Fibroblast of mammary gland (primary cell): ENCODE measurements around the gene PRAF2.
A peak's percentile ranks its signal among the peaks of the same experiment; 100 is the strongest.

Source experiments
- DNase-seq: peaks from one replicate; pipeline ENCODE4 v3.0.0-alpha.2; 2010; ENCODE audit warnings: low read depth
- H3K4me3 ChIP-seq: 2 replicates; pipeline ENCODE4 v1.5.1; 2011; ENCODE audit warnings: low read depth, mild to moderate bottlenecking, low read length, moderate library complexity; ENCODE audit not compliant: control insufficient read depth
- TF ChIP-seq, protein P1 (sequence below): conservative IDR thresholded peaks from 2 replicates; pipeline ENCODE4 v1.5.1; 2011; ENCODE audit warnings: low read depth, low read length, inconsistent platforms; ENCODE audit not compliant: control insufficient read depth, insufficient read depth

The PRAF2 gene

DNA sequence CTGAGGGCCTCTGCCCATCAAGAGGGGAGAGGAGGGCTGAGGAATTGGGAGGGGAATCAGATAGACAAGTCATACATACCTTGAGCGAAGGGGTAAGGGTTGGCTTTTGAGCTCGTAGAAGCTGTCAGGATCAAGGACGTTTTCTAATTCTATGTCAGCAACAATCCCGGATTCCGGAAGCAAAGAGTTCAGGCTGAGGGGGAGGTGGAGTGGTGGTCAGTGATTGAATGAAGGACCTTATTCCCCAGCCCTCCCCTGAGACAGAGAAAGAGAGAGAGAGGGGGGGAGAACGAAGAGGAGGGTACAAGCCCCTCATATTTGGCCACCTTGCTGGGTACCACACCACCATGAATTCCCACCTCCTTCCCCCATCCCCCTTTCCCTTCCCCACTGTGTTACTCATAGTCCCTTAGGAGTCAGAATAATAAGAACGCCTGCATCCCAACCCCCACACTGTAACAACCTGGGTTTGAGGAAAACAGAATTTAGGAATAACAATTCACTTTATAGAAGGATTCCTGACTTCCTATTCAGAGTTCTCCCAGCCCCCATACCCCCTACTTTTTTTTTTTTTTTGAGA, 33.3 kb downstream of the PRAF2 start:
- peak overlapping the region; percentile 77 for H3K4me3 ChIP-seq

DNA sequence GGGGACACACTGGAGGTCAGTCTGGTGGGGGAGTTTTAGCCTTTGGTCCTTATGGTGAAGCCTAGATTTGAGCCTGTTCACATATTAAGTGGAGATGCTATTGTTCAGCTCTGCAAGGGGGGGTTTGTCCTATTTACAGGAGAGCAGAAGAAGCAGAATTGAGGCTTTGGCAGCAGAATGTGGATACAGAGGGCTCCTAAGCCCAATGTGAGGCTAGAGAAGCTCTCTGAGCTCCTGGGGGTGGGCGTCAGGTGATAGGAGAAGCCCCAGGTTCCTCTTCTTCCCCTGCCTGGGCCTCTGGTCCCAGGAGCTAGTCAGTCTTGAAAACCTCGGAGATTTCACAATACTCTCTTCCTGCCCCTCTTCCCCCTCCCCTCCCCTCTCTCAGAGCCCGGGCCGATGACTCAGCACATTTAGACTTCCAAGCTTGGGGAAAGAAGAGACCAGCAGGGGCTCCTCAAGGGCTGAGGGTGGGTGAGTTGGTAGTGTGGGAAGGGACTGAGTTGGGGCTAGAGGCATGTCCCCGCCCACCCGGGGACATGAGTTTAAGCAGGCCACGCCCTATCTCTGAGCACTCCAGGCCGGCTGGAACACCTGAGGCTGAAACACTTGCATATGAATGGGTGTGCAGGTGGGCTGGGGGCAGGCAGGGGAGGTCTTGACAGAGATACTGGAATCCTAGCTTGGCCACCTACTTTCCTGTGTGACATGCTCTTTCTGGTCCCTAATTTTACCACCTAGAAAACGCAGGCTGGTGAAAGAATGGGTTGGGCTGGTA, 34.0 kb downstream of the PRAF2 start:
- TF ChIP-seq, protein P1, sequence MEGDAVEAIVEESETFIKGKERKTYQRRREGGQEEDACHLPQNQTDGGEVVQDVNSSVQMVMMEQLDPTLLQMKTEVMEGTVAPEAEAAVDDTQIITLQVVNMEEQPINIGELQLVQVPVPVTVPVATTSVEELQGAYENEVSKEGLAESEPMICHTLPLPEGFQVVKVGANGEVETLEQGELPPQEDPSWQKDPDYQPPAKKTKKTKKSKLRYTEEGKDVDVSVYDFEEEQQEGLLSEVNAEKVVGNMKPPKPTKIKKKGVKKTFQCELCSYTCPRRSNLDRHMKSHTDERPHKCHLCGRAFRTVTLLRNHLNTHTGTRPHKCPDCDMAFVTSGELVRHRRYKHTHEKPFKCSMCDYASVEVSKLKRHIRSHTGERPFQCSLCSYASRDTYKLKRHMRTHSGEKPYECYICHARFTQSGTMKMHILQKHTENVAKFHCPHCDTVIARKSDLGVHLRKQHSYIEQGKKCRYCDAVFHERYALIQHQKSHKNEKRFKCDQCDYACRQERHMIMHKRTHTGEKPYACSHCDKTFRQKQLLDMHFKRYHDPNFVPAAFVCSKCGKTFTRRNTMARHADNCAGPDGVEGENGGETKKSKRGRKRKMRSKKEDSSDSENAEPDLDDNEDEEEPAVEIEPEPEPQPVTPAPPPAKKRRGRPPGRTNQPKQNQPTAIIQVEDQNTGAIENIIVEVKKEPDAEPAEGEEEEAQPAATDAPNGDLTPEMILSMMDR: peak; percentile 15
- peak; percentile 94 for DNase-seq
- peak overlapping the region; percentile 77 for H3K4me3 ChIP-seq

More for the DNA sequence above, 33.3 kb downstream of the PRAF2 start:
- peak; percentile 61 for DNase-seq
- TF ChIP-seq, protein P1: no peak

DNA sequence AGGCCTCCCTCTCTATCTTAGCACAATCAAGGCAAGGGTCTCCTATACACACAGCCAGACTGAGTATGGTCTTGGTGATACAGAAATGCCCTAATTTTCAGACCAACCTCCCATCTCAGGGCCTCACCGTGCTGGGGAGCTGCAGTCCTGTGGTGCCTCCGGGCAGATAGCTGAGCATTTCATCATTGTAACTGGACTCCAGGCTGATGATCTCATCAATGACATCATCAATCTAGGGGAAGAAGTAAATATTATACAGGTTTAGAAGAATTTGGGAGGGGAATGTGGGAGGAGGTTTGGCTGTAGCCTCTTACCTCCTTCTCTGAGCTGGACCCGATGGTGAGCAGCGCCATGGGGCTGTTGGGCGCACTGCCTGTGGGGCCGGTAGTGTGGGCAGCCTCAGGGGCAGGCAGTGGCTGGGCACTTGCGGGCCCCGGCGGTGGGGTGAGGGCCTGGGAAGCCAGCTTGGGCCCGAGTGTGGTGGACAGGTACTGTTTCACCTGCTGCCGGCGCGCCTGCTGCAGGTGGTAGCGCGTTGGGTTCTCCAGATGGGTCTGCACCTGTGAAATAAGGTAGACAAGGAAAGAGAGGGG, 35.8 kb downstream of the PRAF2 start:
- H3K4me3 ChIP-seq: no peak overlapping the region

DNA sequence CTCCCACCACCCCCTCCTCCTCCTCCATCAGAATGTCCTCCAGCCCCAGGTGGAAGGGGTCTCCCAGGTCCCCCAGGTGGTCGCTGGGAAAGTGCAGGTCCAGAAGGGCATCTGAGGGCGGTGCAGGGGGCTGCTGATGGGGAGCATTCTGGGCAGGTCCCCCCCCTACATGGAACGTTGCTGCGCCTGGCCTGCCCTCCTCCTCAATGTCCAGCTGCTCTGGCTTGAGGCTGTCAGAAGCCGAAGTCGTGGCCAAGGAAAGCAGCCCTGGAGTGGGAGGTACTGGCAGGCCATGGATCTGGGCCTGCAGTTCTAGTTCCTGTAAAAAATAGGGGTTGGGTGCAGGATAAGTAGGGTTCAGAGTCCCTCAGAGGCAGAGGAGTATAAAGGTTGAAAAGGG, 43.5 kb downstream of the PRAF2 start:
- DNase-seq: no peak
- TF ChIP-seq, protein P1: no peak
- no peak overlapping the region for H3K4me3 ChIP-seq

More for the DNA sequence above, 35.8 kb downstream of the PRAF2 start:
- DNase-seq: peak; percentile 59
- TF ChIP-seq, protein P1: no peak

DNA sequence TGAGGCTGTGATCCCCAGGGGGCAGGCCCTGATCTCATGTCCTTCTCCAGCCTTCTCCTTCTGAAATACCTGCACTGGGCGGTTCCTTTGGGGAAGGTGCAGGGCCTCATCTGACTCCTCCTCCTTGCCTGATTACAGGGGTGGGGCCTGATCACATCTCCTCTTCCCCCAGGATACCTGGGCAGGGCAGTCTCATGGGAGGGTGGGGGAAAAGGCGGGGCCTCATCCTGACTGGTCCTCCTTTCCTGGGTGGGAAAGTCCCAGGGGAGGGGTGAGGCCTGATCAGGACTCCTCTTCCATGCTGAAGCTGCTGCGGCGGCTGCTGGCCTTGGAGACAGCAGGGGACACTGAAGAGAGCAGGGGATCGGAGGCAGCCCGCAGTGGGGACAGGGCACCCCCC, 43.9 kb downstream of the PRAF2 start:
- no peak overlapping the region for H3K4me3 ChIP-seq
- DNase-seq: no peak
- TF ChIP-seq, protein P1: no peak
